K562 treated with DMSO at 1 percent for 12 hours (cell line): ENCODE results near the gene TSKS. TPM values are rescaled to one million over a fixed set of nuclear protein-coding genes. Genes with fewer than 3 reads are reported as not detected.

Experiments
- total RNA-seq: library from RNA; unstranded; fragments of 300-600 nt; gene quantifications from 2 replicates; pipeline ENCODE4 v1.2.3, GENCODE V29; 2022; ENCODE audit not compliant: insufficient read depth

The TSKS gene, protein sequence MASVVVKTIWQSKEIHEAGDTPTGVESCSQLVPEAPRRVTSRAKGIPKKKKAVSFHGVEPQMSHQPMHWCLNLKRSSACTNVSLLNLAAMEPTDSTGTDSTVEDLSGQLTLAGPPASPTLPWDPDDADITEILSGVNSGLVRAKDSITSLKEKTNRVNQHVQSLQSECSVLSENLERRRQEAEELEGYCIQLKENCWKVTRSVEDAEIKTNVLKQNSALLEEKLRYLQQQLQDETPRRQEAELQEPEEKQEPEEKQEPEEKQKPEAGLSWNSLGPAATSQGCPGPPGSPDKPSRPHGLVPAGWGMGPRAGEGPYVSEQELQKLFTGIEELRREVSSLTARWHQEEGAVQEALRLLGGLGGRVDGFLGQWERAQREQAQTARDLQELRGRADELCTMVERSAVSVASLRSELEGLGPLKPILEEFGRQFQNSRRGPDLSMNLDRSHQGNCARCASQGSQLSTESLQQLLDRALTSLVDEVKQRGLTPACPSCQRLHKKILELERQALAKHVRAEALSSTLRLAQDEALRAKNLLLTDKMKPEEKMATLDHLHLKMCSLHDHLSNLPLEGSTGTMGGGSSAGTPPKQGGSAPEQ
- total RNA-seq: 4.4 and 5.8 TPM in 2 replicates

DNA sequence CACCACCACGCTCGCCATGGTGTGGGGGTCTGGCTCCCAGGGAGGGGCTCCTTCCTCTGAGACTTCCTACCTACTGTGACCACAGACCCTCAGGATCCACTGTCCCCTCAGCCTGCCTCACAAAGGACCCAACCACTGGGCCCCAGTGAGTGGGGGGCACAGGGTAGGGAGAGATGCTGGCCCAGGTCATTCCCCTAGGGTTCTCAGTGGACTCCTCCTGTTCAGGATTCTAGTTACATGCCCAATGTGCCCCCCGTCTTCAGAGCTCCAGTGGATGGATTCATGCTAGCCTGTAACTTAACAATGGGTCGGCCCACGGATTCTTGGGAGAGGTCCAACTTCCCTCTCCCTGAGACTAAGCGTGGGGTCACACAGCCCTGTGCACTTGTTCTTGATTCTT, at the start of gene TSKS:
TSKS (minus strand) TSS at position 77 of the 400 bp plus-strand sequence; CDS start at position 18, 59 bp downstream.

DNA sequence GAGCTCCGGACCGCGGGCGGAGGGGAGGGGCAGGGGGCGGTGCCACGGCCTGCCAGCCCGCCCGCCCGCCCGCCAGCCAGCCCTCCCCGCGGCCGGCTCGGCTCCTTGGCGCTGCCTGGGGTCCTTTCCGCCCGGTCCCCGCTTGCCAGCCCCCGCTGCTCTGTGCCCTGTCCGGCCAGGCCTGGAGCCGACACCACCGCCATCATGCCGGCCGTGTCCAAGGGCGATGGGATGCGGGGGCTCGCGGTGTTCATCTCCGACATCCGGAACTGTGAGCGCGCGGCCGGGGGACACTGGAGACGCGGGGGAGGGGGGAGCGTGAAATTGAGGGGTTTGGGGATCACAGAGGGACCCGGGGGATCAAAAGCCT, 3.8 kb upstream of the TSKS start, which contains the start of gene AP2A1:
AP2A1 (plus strand) TSS at position 72 of the 370 bp plus-strand sequence; CDS start at position 205, 133 bp downstream.

DNA sequence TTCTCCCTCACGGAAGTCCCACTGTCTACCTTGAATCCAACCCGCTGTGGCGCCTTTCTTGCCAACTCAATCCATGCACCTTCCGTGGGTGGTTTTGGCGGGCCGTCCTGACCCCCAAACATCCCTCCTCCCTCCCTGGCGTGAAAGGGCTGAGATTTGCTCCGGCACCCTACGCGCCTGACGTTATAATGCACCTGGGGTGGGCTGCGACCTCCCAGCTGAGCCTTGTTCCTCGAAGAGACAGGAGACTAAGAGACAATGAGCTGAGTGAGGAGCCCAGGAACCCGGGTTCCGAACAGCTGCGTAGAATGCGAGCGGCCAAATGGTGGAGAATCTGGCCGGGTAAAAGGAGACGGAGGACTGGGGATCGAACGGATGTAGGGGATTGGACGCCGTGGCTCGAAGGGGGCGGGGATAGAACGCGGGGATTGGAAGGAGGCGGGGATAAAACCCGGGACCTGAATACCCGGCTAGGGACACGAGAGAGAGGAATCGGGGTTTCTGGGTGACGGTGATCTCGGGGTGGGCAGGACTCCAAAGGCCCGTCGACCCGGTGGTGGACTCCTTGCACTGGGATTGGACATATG, 72.4 kb downstream of the TSKS start, which contains the start of gene CPT1C:
CPT1C (plus strand) TSS at position 461 of the 587 bp plus-strand sequence. CDS start 1,137 bp downstream, outside the sequence.

Other genes starting within 250 kb of the TSKS start
- gene RCN3, start 235.3 kb downstream of the TSKS start, total RNA-seq: 4.8 and 5.2 TPM in 2 replicates
- 269 and 444 TPM in 2 replicates for gene NOSIP, start 182.8 kb downstream of the TSKS start, total RNA-seq
- 0.59 TPM in 1 of 2 replicates, not detected in the other for gene PRRG2, start 182.0 kb downstream of the TSKS start, total RNA-seq
- 4.8 and 16.0 TPM in 2 replicates for gene PRR12, start 172.1 kb downstream of the TSKS start, total RNA-seq
- gene RRAS, start 123.2 kb downstream of the TSKS start, total RNA-seq: 16.3 and 25.9 TPM in 2 replicates
- gene SCAF1, start 121.1 kb downstream of the TSKS start, total RNA-seq: 32.2 and 61.8 TPM in 2 replicates
- gene IRF3, start 97.4 kb downstream of the TSKS start, total RNA-seq: 98.2 and 108 TPM in 2 replicates
- 247 and 311 TPM in 2 replicates for gene BCL2L12, start 97.4 kb downstream of the TSKS start, total RNA-seq
- 124 and 147 TPM in 2 replicates for gene PRMT1, start 86.0 kb downstream of the TSKS start, total RNA-seq
- gene ADM5, start 73.7 kb downstream of the TSKS start, total RNA-seq: 6.6 and 8.8 TPM in 2 replicates
- gene CPT1C, start 72.2 kb downstream of the TSKS start, total RNA-seq: 2.0 and 8.0 TPM in 2 replicates
- 105 and 144 TPM in 2 replicates for gene AP2A1, start 3.7 kb upstream of the TSKS start, total RNA-seq
- gene FUZ, start 50.0 kb upstream of the TSKS start, total RNA-seq: 5.0 and 6.1 TPM in 2 replicates
- 59.3 and 76.8 TPM in 2 replicates for gene MED25, start 55.0 kb upstream of the TSKS start, total RNA-seq
- 166 and 170 TPM in 2 replicates for gene PTOV1, start 87.9 kb upstream of the TSKS start, total RNA-seq
- gene PNKP, start 104.3 kb upstream of the TSKS start, total RNA-seq: 31.8 and 53.0 TPM in 2 replicates
- 40.6 and 45.6 TPM in 2 replicates for gene AKT1S1, start 114.0 kb upstream of the TSKS start, total RNA-seq
- 14.7 and 16.8 TPM in 2 replicates for gene TBC1D17, start 114.4 kb upstream of the TSKS start, total RNA-seq
- 0.59 and 1.1 TPM in 2 replicates for gene IL4I1, start 133.6 kb upstream of the TSKS start, total RNA-seq
- 601 and 861 TPM in 2 replicates for gene ATF5, start 165.9 kb upstream of the TSKS start, total RNA-seq
- gene NUP62, start 166.2 kb upstream of the TSKS start, total RNA-seq: 35.8 and 68.1 TPM in 2 replicates
- gene SIGLEC11, start 197.9 kb upstream of the TSKS start, total RNA-seq: not detected in 2 replicates